ENCODE results near the gene GMDS.
A peak's percentile ranks its signal among the peaks of the same experiment; 100 is the strongest.

DNA sequence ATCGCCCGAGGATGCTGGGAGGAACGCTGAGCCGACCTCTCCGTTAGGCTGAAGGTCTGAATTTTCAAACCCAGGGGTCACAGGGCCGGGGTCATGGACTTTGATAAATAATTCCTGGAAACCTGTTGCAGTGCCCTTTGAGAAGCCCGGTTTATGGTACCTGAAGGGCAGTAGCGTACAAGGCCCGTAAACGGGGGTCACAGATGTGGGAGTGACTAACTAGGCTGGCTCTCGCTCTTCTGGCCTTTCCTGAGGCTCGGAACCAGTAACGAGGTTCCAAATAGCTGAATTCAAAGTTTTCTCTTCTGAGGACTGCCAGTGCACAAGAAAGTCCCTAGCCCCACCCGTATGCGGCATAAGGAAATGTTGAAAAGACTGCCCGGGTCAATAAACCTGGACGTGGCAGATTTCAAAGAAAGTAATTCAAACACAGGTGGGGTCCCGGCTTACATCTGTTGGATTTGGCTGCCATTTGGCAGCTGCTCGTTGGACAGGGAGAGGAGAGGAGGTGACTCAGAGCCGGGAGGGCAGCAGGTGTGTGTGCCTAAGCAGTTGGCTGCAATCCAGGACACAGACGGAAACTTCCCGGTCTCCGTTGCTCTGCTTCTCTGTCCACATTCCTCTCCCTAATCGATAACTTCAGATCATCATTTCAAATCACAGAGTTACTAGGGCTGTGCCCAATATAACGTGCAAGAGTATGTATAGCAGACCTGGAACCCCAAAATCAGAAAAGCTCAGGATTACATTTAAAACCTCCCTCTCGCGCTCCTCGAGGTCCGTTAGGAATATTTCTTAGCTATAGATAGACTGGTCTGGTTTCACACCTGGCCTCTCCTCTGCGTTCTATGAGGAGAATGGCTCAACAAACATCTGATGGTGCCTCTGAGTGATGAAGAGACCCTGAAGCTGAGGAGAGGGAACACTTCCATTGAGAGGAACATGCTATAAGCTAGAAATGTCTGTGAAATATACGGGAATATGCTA, 765 bp upstream of the GMDS start:
- TF ChIP-seq, protein P1, sequence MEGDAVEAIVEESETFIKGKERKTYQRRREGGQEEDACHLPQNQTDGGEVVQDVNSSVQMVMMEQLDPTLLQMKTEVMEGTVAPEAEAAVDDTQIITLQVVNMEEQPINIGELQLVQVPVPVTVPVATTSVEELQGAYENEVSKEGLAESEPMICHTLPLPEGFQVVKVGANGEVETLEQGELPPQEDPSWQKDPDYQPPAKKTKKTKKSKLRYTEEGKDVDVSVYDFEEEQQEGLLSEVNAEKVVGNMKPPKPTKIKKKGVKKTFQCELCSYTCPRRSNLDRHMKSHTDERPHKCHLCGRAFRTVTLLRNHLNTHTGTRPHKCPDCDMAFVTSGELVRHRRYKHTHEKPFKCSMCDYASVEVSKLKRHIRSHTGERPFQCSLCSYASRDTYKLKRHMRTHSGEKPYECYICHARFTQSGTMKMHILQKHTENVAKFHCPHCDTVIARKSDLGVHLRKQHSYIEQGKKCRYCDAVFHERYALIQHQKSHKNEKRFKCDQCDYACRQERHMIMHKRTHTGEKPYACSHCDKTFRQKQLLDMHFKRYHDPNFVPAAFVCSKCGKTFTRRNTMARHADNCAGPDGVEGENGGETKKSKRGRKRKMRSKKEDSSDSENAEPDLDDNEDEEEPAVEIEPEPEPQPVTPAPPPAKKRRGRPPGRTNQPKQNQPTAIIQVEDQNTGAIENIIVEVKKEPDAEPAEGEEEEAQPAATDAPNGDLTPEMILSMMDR (IDR thresholded peaks at IDR 0.05): no peak
- TF ChIP-seq POLR2A (IDR thresholded peaks at IDR 0.05): no peak
- peak; percentile 17 for TF ChIP-seq EP300 (IDR thresholded peaks at IDR 0.05)

All from ovary (tissue), 3 donors.